ENCODE results near the gene TRMT2A.

Gene TRMT2A

GRCh38 chr22:20116376-20116950 lies 563 bp downstream of the TRMT2A start:
- peak overlapping the region; percentile 89 to 96 for H3K4ac ChIP-seq (ENCODE audit: low read depth in 1 of 2, low read length in 2 of 2)
- DNase-seq = no peak
- H2BK15ac ChIP-seq (ENCODE audit: low read depth, poor library complexity, severe bottlenecking) = peak overlapping the region; percentile 78
- H3K27me3 ChIP-seq (ENCODE audit: control insufficient read depth in 1 of 2, insufficient read depth in 1 of 2, low read length in 2 of 2) = no peaks in the 10 kb centered on the region
- peak overlapping the region; percentile 96 for H3K4me3 ChIP-seq (ENCODE audit: insufficient read depth in 1 of 2, low read depth in 1 of 2, low read length in 2 of 2)
- H3K14ac ChIP-seq (ENCODE audit: low read length in 2 of 2) = peak overlapping the region; percentile 87 to 98
- H2AFZ ChIP-seq (ENCODE audit: low read depth, low read length) = peak overlapping the region; percentile 85
- H2BK120ac ChIP-seq (ENCODE audit: low read depth, low read length) = peak overlapping the region; percentile 98
- H2AK5ac ChIP-seq (ENCODE audit: low read length, severe bottlenecking) = peak overlapping the region; percentile 79
- 24% methylated on average over 23 of the region's 27 CpGs for WGBS
- peak overlapping the region; percentile 96 for H4K91ac ChIP-seq (ENCODE audit: low read length)
- no peaks in the 10 kb centered on the region for H3K9me3 ChIP-seq (ENCODE audit: control insufficient read depth, low read length)
- peak overlapping the region; percentile 77 for H2BK5ac ChIP-seq (ENCODE audit: low read depth, low read length, poor library complexity, severe bottlenecking)
- H3K27ac ChIP-seq (ENCODE audit: low read length, poor library complexity, severe bottlenecking) = peak overlapping the region; percentile 57
- peak overlapping the region; percentile 99 for H4K8ac ChIP-seq (ENCODE audit: low read length)
- peak overlapping the region; percentile 98 for H3K4me2 ChIP-seq (ENCODE audit: low read length, poor library complexity, severe bottlenecking)
- H3K4me1 ChIP-seq (ENCODE audit: control insufficient read depth, insufficient read depth, low read depth, low read length) = peaks cover 31% of the 10 kb centered on the region
- peak overlapping the region in 1 of 2 experiments; percentile 66 for H3K23ac ChIP-seq (ENCODE audit: low read length in 2 of 2)
- peak overlapping the region; percentile 98 for H3K9ac ChIP-seq (ENCODE audit: low read length)
- peaks cover 61 to 73% of the 10 kb centered on the region in 2 experiments for H3K36me3 ChIP-seq (ENCODE audit: control insufficient read depth in 1 of 2, insufficient read depth in 2 of 2, low read depth in 1 of 2, low read length in 2 of 2)
- H3K79me1 ChIP-seq (replicated peaks; ENCODE audit: low read length, poor library complexity, severe bottlenecking) = peaks cover 39% of the 10 kb centered on the region
- peak overlapping the region; percentile 96 for H3K18ac ChIP-seq (ENCODE audit: low read depth in 1 of 2, low read length in 2 of 2)
- H2BK12ac ChIP-seq (ENCODE audit: low read length in 2 of 2) = peak overlapping the region; percentile 31 to 71

GRCh38 chr22:20115691-20116375 lies 1.2 kb downstream of the TRMT2A start, which contains the start of gene RANBP1:
Gene RANBP1 (plus strand): TSS chr22:20116104. CDS start chr22:20116185, 81 bp downstream.
- H3K9me3 ChIP-seq (ENCODE audit: control insufficient read depth, low read length) = no peaks in the 10 kb centered on the region
- WGBS = 91% methylated on average over 30 of the region's 30 CpGs
- peak within 1 kb of the TSS; percentile 98 for H3K4me2 ChIP-seq (ENCODE audit: low read length, poor library complexity, severe bottlenecking)
- H3K14ac ChIP-seq (ENCODE audit: low read length in 2 of 2) = peak within 1 kb of the TSS; percentile 87 to 98
- peak within 1 kb of the TSS; percentile 96 for H4K91ac ChIP-seq (ENCODE audit: low read length)
- peaks cover 64 to 73% of the 10 kb centered on the region in 2 experiments for H3K36me3 ChIP-seq (ENCODE audit: control insufficient read depth in 1 of 2, insufficient read depth in 2 of 2, low read depth in 1 of 2, low read length in 2 of 2)
- peak within 1 kb of the TSS; percentile 78 for H2BK15ac ChIP-seq (ENCODE audit: low read depth, poor library complexity, severe bottlenecking)
- peaks cover 33% of the 10 kb centered on the region for H3K4me1 ChIP-seq (ENCODE audit: control insufficient read depth, insufficient read depth, low read depth, low read length)
- DNase-seq = no peak
- peak within 1 kb of the TSS; percentile 57 for H3K27ac ChIP-seq (ENCODE audit: low read length, poor library complexity, severe bottlenecking)
- H2AFZ ChIP-seq (ENCODE audit: low read depth, low read length) = peak within 1 kb of the TSS; percentile 85
- H3K4me3 ChIP-seq (ENCODE audit: insufficient read depth in 1 of 2, low read depth in 1 of 2, low read length in 2 of 2) = peak within 1 kb of the TSS; percentile 96
- peak within 1 kb of the TSS; percentile 98 for H2BK120ac ChIP-seq (ENCODE audit: low read depth, low read length)
- peak within 1 kb of the TSS; percentile 31 to 71 for H2BK12ac ChIP-seq (ENCODE audit: low read length in 2 of 2)
- H3K4ac ChIP-seq (ENCODE audit: low read depth in 1 of 2, low read length in 2 of 2) = peak within 1 kb of the TSS; percentile 89 to 96
- H2BK5ac ChIP-seq (ENCODE audit: low read depth, low read length, poor library complexity, severe bottlenecking) = peak within 1 kb of the TSS; percentile 77
- H4K8ac ChIP-seq (ENCODE audit: low read length) = peak within 1 kb of the TSS; percentile 99
- H3K23ac ChIP-seq (ENCODE audit: low read length in 2 of 2) = peak within 1 kb of the TSS in 1 of 2 experiments; percentile 66
- peak within 1 kb of the TSS; percentile 96 for H3K18ac ChIP-seq (ENCODE audit: low read depth in 1 of 2, low read length in 2 of 2)
- H2AK5ac ChIP-seq (ENCODE audit: low read length, severe bottlenecking) = peak within 1 kb of the TSS; percentile 79
- H3K79me1 ChIP-seq (replicated peaks; ENCODE audit: low read length, poor library complexity, severe bottlenecking) = peaks cover 39% of the 10 kb centered on the region
- no peaks in the 10 kb centered on the region for H3K27me3 ChIP-seq (ENCODE audit: control insufficient read depth in 1 of 2, insufficient read depth in 1 of 2, low read length in 2 of 2)
- H3K9ac ChIP-seq (ENCODE audit: low read length) = peak within 1 kb of the TSS; percentile 98

GRCh38 chr22:20114506-20115475 lies 2.2 kb downstream of the TRMT2A start:
- Histone ChIP-seq H2BK5ac (ENCODE audit: low read depth, low read length, poor library complexity, severe bottlenecking) (no peak overlapping the region), H3K9ac (ENCODE audit: low read length) (peak overlapping the region; percentile 98), H2BK12ac (ENCODE audit: low read length in 2 of 2) (no peak overlapping the region), H3K36me3 (ENCODE audit: control insufficient read depth in 1 of 2, insufficient read depth in 2 of 2, low read depth in 1 of 2, low read length in 2 of 2) (peaks cover 65 to 73% of the 10 kb centered on the region in 2 experiments), H3K27me3 (ENCODE audit: control insufficient read depth in 1 of 2, insufficient read depth in 1 of 2, low read length in 2 of 2) (no peaks in the 10 kb centered on the region), H3K14ac (ENCODE audit: low read length in 2 of 2) (no peak overlapping the region), H4K8ac (ENCODE audit: low read length) (no peak overlapping the region), H2AK5ac (ENCODE audit: low read length, severe bottlenecking) (no peak overlapping the region), H4K91ac (ENCODE audit: low read length) (peak overlapping the region; percentile 31), H3K79me1 (replicated peaks; ENCODE audit: low read length, poor library complexity, severe bottlenecking) (peaks cover 41% of the 10 kb centered on the region), H2AFZ (ENCODE audit: low read depth, low read length) (no peak overlapping the region), H3K4ac (ENCODE audit: low read depth in 1 of 2, low read length in 2 of 2) (peak overlapping the region in 1 of 2 experiments; percentile 15), H3K27ac (ENCODE audit: low read length, poor library complexity, severe bottlenecking) (no peak overlapping the region), H3K9me3 (ENCODE audit: control insufficient read depth, low read length) (no peaks in the 10 kb centered on the region), H3K4me3 (ENCODE audit: insufficient read depth in 1 of 2, low read depth in 1 of 2, low read length in 2 of 2) (no peak overlapping the region), H3K4me2 (ENCODE audit: low read length, poor library complexity, severe bottlenecking) (no peak overlapping the region), H3K18ac (ENCODE audit: low read depth in 1 of 2, low read length in 2 of 2) (no peak overlapping the region), H2BK15ac (ENCODE audit: low read depth, poor library complexity, severe bottlenecking) (no peak overlapping the region), H2BK120ac (ENCODE audit: low read depth, low read length) (no peak overlapping the region), H3K23ac (ENCODE audit: low read length in 2 of 2) (peak overlapping the region in 1 of 2 experiments; percentile 16), H3K4me1 (ENCODE audit: control insufficient read depth, insufficient read depth, low read depth, low read length) (peaks cover 31% of the 10 kb centered on the region)
- DNase-seq = no peak
- 96% methylated on average over 36 of the region's 36 CpGs for WGBS

All from mesenchymal stem cell (in vitro differentiated cells and primary cell).